ENCODE results near the gene EPHA1. TPM values are rescaled to one million over a fixed set of nuclear protein-coding genes. Genes with fewer than 3 reads are reported as not detected.

EPHA1 gene
- polyA plus RNA-seq (2012; ENCODE audit: insufficient read depth, insufficient read length, low read depth): 3.2 TPM

- no peaks in the 10 kb centered on the region for H3K9me3 ChIP-seq
- DNase-seq: no peak
- TF ChIP-seq CTCF (IDR thresholded peaks at IDR 0.05; ENCODE audit: low read depth, low read length): no peak
- no peaks in the 10 kb centered on the region for H3K36me3 ChIP-seq
- H3K4me3 ChIP-seq (ENCODE audit: low read depth, low read length): no peak within 1 kb of the TSS
- peaks cover 12% of the 10 kb centered on the region for H3K27me3 ChIP-seq
- no peaks in the 10 kb centered on the region for H3K4me1 ChIP-seq
These were observed at the start of gene EPHA1 for GRCh38 chr7:143408686-143409561. Gene EPHA1 (minus strand): TSS chr7:143408856. CDS start chr7:143408805, 51 bp downstream.

GRCh38 chr7:143458263-143458662 is 49.6 kb upstream of the EPHA1 start:
- Histone ChIP-seq H3K9me3 (no peaks in the 10 kb centered on the region), H3K36me3 (no peaks in the 10 kb centered on the region), H3K4me3 (ENCODE audit: low read depth, low read length) (no peak overlapping the region), H3K4me1 (no peaks in the 10 kb centered on the region), H3K27me3 (no peaks in the 10 kb centered on the region)
- no peak for TF ChIP-seq CTCF (IDR thresholded peaks at IDR 0.05; ENCODE audit: low read depth, low read length)
- no peak for DNase-seq

GRCh38 chr7:143456992-143457793 is 48.5 kb upstream of the EPHA1 start:
- Histone ChIP-seq H3K36me3 (no peaks in the 10 kb centered on the region), H3K4me1 (no peaks in the 10 kb centered on the region), H3K27me3 (no peaks in the 10 kb centered on the region), H3K4me3 (ENCODE audit: low read depth, low read length) (no peak overlapping the region), H3K9me3 (no peaks in the 10 kb centered on the region)
- TF ChIP-seq CTCF (IDR thresholded peaks at IDR 0.05; ENCODE audit: low read depth, low read length): no peak
- no peak for DNase-seq

- DNase-seq: no peak
- no peaks in the 10 kb centered on the region for H3K9me3 ChIP-seq
- no peaks in the 10 kb centered on the region for H3K36me3 ChIP-seq
- H3K27me3 ChIP-seq: no peaks in the 10 kb centered on the region; the same call in 1 of the 2 replicates
- TF ChIP-seq CTCF (IDR thresholded peaks at IDR 0.05; ENCODE audit: low read depth, low read length): no peak
- no peak overlapping the region for H3K4me3 ChIP-seq (ENCODE audit: low read depth, low read length)
- no peaks in the 10 kb centered on the region for H3K4me1 ChIP-seq
These were observed 47.3 kb upstream of the EPHA1 start for GRCh38 chr7:143455942-143456341.

GRCh38 chr7:143455491-143455890 is 46.8 kb upstream of the EPHA1 start:
- H3K27me3 ChIP-seq: no peaks in the 10 kb centered on the region; the same call in 1 of the 2 replicates
- H3K4me3 ChIP-seq (ENCODE audit: low read depth, low read length): no peak overlapping the region
- no peaks in the 10 kb centered on the region for H3K4me1 ChIP-seq
- no peaks in the 10 kb centered on the region for H3K36me3 ChIP-seq
- DNase-seq: no peak
- TF ChIP-seq CTCF (IDR thresholded peaks at IDR 0.05; ENCODE audit: low read depth, low read length): no peak
- H3K9me3 ChIP-seq: no peaks in the 10 kb centered on the region
